Upper lobe of left lung (tissue), 4 donors: ENCODE results near the gene RUNX1.

ENCODE experiments used
- CTCF ChIP-seq, 6 experiments: fragments of 450-650 bp in 4 of 6; fragments of 200-600 bp in 2 of 6; sonication (generic) in 2 of 6; IDR thresholded peaks; one replicate each; pipeline ENCODE4 v1.5.1; 2016 to 2019; ENCODE audit warnings: antibody characterized with exemption in 6 of 6
- POLR2A ChIP-seq, 4 donors: fragments of 450-650 bp; IDR thresholded peaks; one replicate each; pipeline ENCODE4 v1.5.1; 2016 to 2017; ENCODE audit warnings: antibody characterized with exemption in 4 of 4, mild to moderate bottlenecking in 2 of 4
- POLR2AphosphoS5 ChIP-seq, 2 donors: sonication (generic); formaldehyde crosslinking; IDR thresholded peaks; one replicate each; pipeline ENCODE4 v1.5.1; 2017; ENCODE audit warnings: antibody characterized with exemption in 2 of 2

DNA sequence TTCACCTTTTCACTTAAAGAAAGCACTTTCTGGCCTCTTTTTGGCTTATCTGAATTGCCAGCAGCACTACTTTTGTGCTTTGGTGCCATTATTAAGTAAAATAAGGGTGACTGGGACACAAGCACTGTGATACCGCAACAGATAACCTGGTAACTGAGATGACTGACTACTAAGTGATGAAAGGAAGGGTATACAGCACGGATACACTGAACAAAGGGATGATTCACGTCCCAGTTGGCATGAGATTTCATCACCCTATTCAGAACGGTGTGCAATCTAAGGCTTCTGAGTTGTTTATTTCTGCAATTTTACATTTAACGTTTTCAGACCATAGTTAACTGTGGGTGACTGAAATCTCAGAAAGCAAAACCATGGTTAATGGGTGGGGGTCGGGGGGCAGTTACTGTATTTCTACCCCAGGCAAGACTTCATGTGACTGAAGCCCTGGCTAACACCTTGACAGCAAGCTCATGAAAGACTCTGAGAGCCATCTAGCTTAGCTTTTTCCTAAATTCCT lies 277.5 kb downstream of the RUNX1 start:
- TF ChIP-seq CTCF (IDR thresholded peaks at IDR 0.05) (no peak), POLR2AphosphoS5 (IDR thresholded peaks at IDR 0.05) (no peak), POLR2A (IDR thresholded peaks at IDR 0.05) (no peak)
